CD8-positive, alpha-beta memory T cell (primary cell): Measurements from ENCODE around the gene EDDM13. TPM values are rescaled to one million over a fixed set of nuclear protein-coding genes. Genes with fewer than 3 reads are reported as not detected.
A peak's percentile ranks its signal among the peaks of the same experiment; 100 is the strongest.
"Not testable (repeated sequence)": the region's sequence is repeated elsewhere in the genome, so short reads cannot be mapped to it uniquely, and the experiment has no call there.

ENCODE experiments used
- CTCF ChIA-PET: fragments of 350-600 bp; sonication (Branson Sonifier 250); formaldehyde crosslinking; loops from one replicate; lab custom pipeline; 2021; ENCODE audit warnings: antibody characterized with exemption; lab: Charles Lee
- POLR2A ChIA-PET: fragments of 350-600 bp; sonication (Branson Sonifier 250); formaldehyde crosslinking; loops from one replicate; lab custom pipeline; 2021; ENCODE audit warnings: antibody characterized with exemption; lab: Charles Lee
- DNase-seq, 5 donors: peaks; one replicate each; pipeline versions ENCODE4 v3.0.0 to v3.0.0-alpha.2; 2020 to 2022; ENCODE audit warnings: mixed read lengths in 1 of 5
- H3K27ac ChIP-seq: one replicate; pipeline ENCODE4 v1.7.0; 2013; ENCODE audit warnings: low read depth, mild to moderate bottlenecking, low read length, moderate library complexity
- H3K27me3 ChIP-seq: 2 replicates; pipeline ENCODE4 v1.7.0; 2013; ENCODE audit warnings: low read length, mild to moderate bottlenecking; ENCODE audit not compliant: insufficient read depth, poor library complexity, severe bottlenecking
- H3K36me3 ChIP-seq: 2 replicates; pipeline ENCODE4 v1.7.0; 2013; ENCODE audit warnings: mild to moderate bottlenecking, low read length, moderate library complexity; ENCODE audit not compliant: insufficient read depth
- H3K4me1 ChIP-seq: 2 replicates; pipeline ENCODE4 v1.7.0; 2013; ENCODE audit warnings: mild to moderate bottlenecking, low read length, moderate library complexity; ENCODE audit not compliant: insufficient read depth
- H3K4me3 ChIP-seq: 2 replicates; pipeline ENCODE4 v1.7.0; 2013; ENCODE audit warnings: mild to moderate bottlenecking, low read length
- H3K9me3 ChIP-seq: 2 replicates; pipeline ENCODE4 v1.7.0; 2013; ENCODE audit warnings: mild to moderate bottlenecking, low read length
- H3K27ac Mint-ChIP-seq, 8 donors: one replicate each; pipeline ENCODE4 v1.8.0; 2020 to 2021; ENCODE audit warnings: mixed read lengths in 8 of 8, mild to moderate bottlenecking in 6 of 8, inconsistent platforms in 3 of 8, moderate library complexity in 3 of 8
- H3K27me3 Mint-ChIP-seq, 2 donors: one replicate each; pipeline ENCODE4 v1.8.0; 2020 to 2021; ENCODE audit warnings: mixed read lengths in 2 of 2, mild to moderate bottlenecking in 1 of 2, moderate library complexity in 1 of 2
- H3K36me3 Mint-ChIP-seq, 3 donors: one replicate each; pipeline ENCODE4 v1.8.0; 2020 to 2021; ENCODE audit warnings: mixed read lengths in 3 of 3, inconsistent platforms in 1 of 3, mild to moderate bottlenecking in 1 of 3
- H3K4me1 Mint-ChIP-seq, 3 donors: one replicate each; pipeline ENCODE4 v1.8.0; 2020 to 2021; ENCODE audit warnings: mixed read lengths in 3 of 3, inconsistent platforms in 1 of 3, mild to moderate bottlenecking in 1 of 3
- H3K4me3 Mint-ChIP-seq, 7 donors: one replicate each; pipeline ENCODE4 v1.8.0; 2020 to 2021; ENCODE audit warnings: mixed read lengths in 7 of 7, mild to moderate bottlenecking in 6 of 7, moderate library complexity in 4 of 7, inconsistent platforms in 2 of 7
- H3K9me3 Mint-ChIP-seq, 5 donors: one replicate each; pipeline ENCODE4 v1.8.0; 2020 to 2022; ENCODE audit warnings: mixed read lengths in 5 of 5, mild to moderate bottlenecking in 3 of 5, moderate library complexity in 2 of 5, inconsistent platforms in 1 of 5
- polyA plus RNA-seq: library from polyadenylated mRNA; unstranded; fragments of 300-500 nt; fragmentation: Illumina TruSeq; gene quantifications from one replicate; pipeline ENCODE4 v1.2.3, GENCODE V29; 2021
- total RNA-seq, 2 experiments: library from RNA; stranded (reverse); gene quantifications; one replicate each; pipeline ENCODE4 v1.2.3, GENCODE V29; 2021

EDDM13 gene
- total and polyA plus RNA-seq, 3 experiments from 2014 or later, result 0.59 to 1.8 (median 0.64) TPM

DNA sequence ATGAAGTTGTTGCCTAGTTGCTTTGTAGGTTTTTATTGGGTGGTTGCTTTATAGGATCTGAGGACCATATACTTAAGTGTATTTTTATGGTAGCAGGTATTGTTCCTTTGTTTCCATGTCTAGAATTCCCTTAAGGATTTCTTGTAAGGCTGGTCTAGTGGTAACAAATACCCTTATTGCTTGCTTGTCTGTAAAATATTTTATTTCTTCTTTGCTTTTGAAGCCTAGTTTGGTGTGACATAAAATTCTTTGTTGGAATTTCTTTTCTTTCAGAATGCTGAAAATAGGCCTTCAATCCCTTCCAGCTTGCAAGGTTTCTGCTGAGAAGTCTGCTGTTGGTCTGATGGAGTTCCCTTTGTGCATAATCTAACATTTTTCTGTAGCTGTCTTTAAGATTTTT is 60.1 kb downstream of the EDDM13 start:
- Histone ChIP-seq H3K36me3 (no peaks in the 10 kb centered on the region), H3K9me3 (no peaks in the 10 kb centered on the region), H3K27me3 (no peaks in the 10 kb centered on the region), H3K27ac (no peak overlapping the region), H3K4me1 (no peaks in the 10 kb centered on the region), H3K4me3 (no peak overlapping the region)
- Mint-ChIP-seq H3K4me1 (no peaks in the 10 kb centered on the region), H3K9me3 (peaks cover 0 to 8% (median 6%) of the 10 kb centered on the region in 5 donors), H3K4me3 (no peak overlapping the region), H3K27ac (no peak overlapping the region), H3K27me3 (peaks cover 3 to 14% of the 10 kb centered on the region in 2 donors), H3K36me3 (peaks cover 0 to 3% (median 0%) of the 10 kb centered on the region in 3 donors)
- POLR2A ChIA-PET, result no interaction called here
- CTCF ChIA-PET, result interaction anchor here (0.9 to 3.1 kb wide), 8 partner anchors 11 to 267 kb away, joined by 3 to 27 read pairs (median 4); partner anchors contain the start of gene ZSCAN5A
- no peak for DNase-seq

DNA sequence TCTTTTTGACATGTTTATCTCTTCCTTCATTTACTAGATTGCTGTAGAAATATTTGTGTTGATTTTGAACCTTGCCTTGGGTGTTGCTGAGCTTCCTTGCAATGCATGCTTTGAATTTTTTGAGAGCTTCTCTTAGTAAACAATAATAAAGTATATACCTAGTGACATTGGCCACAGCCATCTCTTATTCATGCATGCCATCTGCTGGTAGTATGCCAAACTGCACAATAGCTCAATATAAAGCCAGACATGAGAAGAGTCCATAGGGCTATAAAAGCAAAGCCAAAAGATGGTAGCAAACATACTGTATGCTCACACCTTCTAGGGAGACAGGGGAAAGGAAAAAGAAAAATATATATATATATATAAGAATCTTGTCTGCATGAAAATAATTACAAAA is 61.0 kb downstream of the EDDM13 start:
- Mint-ChIP-seq H3K36me3 (peaks cover 0 to 3% (median 0%) of the 10 kb centered on the region in 3 donors), H3K27me3 (peaks cover 3 to 14% of the 10 kb centered on the region in 2 donors), H3K27ac (no peak overlapping the region), H3K4me1 (no peaks in the 10 kb centered on the region), H3K9me3 (peaks cover 0 to 8% (median 6%) of the 10 kb centered on the region in 5 donors), H3K4me3 (no peak overlapping the region)
- H3K27ac ChIP-seq, result no peak overlapping the region
- CTCF ChIA-PET, result interaction anchor here (0.9 to 3.1 kb wide), 10 partner anchors 10 to 268 kb away, joined by 3 to 27 read pairs (median 4); partner anchors contain the start of gene ZSCAN5A
- no peak overlapping the region for H3K4me3 ChIP-seq
- peak in 3 of 5 donors; percentile 16 to 28 (median 21) for DNase-seq
- H3K36me3 ChIP-seq, result no peaks in the 10 kb centered on the region
- H3K9me3 ChIP-seq, result no peaks in the 10 kb centered on the region
- H3K27me3 ChIP-seq, result no peaks in the 10 kb centered on the region
- POLR2A ChIA-PET, result no interaction called here
- no peaks in the 10 kb centered on the region for H3K4me1 ChIP-seq

DNA sequence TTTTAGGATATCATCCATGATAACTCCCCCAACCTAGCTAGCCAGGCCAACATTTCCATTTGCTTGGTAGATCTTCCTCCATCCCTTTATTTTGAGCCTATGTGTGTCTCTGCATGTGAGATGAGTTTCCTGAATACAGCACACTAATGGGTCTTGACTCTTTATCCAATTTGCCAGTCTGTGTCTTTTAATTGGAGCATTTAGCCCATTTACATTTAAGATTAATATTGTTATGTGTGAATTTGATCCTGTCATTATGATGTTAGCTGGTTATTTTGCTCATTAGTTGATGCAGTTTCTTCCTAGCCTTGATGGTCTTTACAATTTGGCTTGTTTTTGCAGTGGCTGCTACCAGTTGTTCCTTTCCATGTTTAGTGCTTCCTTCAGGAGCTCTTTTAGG is 62.8 kb downstream of the EDDM13 start:
- DNase-seq, H3K36me3 ChIP-seq, POLR2A ChIA-PET, H3K36me3 Mint-ChIP-seq, H3K4me3 ChIP-seq, H3K4me1 ChIP-seq, H3K27ac ChIP-seq, H3K9me3 ChIP-seq, H3K27me3 ChIP-seq, CTCF ChIA-PET, H3K4me3 Mint-ChIP-seq, H3K27ac Mint-ChIP-seq, H3K4me1 Mint-ChIP-seq: not testable (repeated sequence)
- Mint-ChIP-seq H3K9me3 (peaks cover 0 to 11% (median 6%) of the 10 kb centered on the region in 5 donors), H3K27me3 (peaks cover 6 to 17% of the 10 kb centered on the region in 2 donors)

DNA sequence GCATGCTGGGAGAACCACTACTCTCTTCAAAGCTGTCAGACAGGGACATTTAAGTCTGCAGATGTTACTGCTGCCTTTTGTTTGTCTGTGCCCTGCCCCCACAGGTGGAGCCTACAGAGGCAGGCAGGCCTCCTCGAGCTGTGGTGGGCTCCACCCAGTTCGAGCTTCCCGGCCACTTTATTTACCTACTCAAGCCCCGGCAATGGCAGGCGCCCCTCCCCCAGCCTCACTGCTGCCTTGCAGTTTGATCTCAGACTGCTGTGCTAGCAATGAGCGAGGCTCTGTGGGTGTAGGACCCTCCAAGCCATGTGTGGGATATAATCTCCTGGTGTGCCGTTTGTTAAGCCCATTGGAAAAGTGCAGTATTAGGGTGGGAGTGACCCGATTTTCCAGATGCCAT is 64.5 kb downstream of the EDDM13 start:
- H3K36me3 Mint-ChIP-seq, H3K27me3 ChIP-seq, H3K27ac Mint-ChIP-seq, H3K4me3 ChIP-seq, H3K4me3 Mint-ChIP-seq, H3K4me1 ChIP-seq, H3K4me1 Mint-ChIP-seq, H3K9me3 ChIP-seq, CTCF ChIA-PET, POLR2A ChIA-PET, H3K27ac ChIP-seq, H3K36me3 ChIP-seq, DNase-seq: not testable (repeated sequence)
- H3K27me3 Mint-ChIP-seq, result peaks cover 3 to 28% of the 10 kb centered on the region in 2 donors
- H3K9me3 Mint-ChIP-seq, result peaks cover 0 to 17% (median 9%) of the 10 kb centered on the region in 5 donors

DNA sequence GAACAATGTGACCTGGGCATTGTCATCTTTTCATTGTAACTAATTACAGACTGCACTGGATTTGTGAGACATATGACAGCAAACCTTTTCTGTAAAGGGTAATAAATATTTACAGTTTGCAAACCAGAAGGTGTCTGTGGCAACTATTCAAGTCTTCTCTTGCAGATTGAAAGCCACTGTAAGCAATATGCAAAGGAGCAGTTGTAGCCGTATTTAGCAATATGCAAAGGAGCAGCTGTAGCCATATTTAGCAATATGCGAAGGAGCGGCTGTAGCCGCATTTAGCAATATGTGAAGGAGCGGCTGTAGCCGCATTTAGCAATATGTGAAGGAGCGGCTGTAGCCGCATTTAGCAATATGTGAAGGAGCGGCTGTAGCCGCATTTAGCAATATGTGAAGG is 66.5 kb downstream of the EDDM13 start:
- POLR2A ChIA-PET, H3K27me3 ChIP-seq, H3K4me1 Mint-ChIP-seq, CTCF ChIA-PET, H3K4me3 ChIP-seq, H3K27ac Mint-ChIP-seq, H3K36me3 ChIP-seq, H3K9me3 ChIP-seq, H3K27ac ChIP-seq, H3K4me3 Mint-ChIP-seq, H3K4me1 ChIP-seq, DNase-seq: not testable (repeated sequence)
- Mint-ChIP-seq H3K27me3 (peaks cover 11 to 31% of the 10 kb centered on the region in 2 donors), H3K9me3 (peaks cover 0 to 19% (median 7%) of the 10 kb centered on the region in 5 donors), H3K36me3 (peaks cover 0 to 12% (median 1%) of the 10 kb centered on the region in 3 donors)

DNA sequence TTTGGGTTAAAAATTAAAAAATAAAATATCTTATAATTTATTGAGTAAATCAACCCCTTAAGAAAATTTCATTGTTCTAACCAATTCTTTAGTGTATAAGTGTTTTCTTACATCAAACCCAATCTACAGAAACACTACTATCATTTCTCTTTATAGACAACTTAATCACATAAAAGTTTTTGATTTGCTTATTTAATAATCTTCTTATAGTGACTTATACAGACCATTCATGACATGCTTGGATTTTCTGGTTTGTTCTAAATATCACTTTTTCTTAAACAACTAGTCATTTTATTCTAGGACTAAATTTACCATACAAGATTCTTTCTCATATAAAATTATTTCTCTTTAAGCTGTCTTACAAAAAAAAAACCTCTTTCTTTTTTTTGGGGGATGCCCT is 69.4 kb downstream of the EDDM13 start:
- peaks cover 0 to 19% (median 7%) of the 10 kb centered on the region in 5 donors for H3K9me3 Mint-ChIP-seq
- H3K4me1 ChIP-seq, result no peaks in the 10 kb centered on the region
- no peak for DNase-seq
- H3K27ac Mint-ChIP-seq, result no peak overlapping the region
- no peak overlapping the region for H3K4me3 ChIP-seq
- no peak overlapping the region for H3K27ac ChIP-seq
- peaks cover 0 to 12% (median 1%) of the 10 kb centered on the region in 3 donors for H3K36me3 Mint-ChIP-seq
- no peak overlapping the region for H3K4me3 Mint-ChIP-seq
- no peaks in the 10 kb centered on the region for H3K4me1 Mint-ChIP-seq
- ChIA-PET POLR2A (no interaction called here), CTCF (interaction anchor here (1.1 kb wide), 1 partner anchor 11 kb away, joined by 3 read pairs; no protein-coding TSS in a partner anchor)
- peaks cover 4% of the 10 kb centered on the region for H3K27me3 ChIP-seq
- H3K9me3 ChIP-seq, result no peaks in the 10 kb centered on the region
- peaks cover 16 to 32% of the 10 kb centered on the region in 2 donors for H3K27me3 Mint-ChIP-seq
- H3K36me3 ChIP-seq, result no peaks in the 10 kb centered on the region

DNA sequence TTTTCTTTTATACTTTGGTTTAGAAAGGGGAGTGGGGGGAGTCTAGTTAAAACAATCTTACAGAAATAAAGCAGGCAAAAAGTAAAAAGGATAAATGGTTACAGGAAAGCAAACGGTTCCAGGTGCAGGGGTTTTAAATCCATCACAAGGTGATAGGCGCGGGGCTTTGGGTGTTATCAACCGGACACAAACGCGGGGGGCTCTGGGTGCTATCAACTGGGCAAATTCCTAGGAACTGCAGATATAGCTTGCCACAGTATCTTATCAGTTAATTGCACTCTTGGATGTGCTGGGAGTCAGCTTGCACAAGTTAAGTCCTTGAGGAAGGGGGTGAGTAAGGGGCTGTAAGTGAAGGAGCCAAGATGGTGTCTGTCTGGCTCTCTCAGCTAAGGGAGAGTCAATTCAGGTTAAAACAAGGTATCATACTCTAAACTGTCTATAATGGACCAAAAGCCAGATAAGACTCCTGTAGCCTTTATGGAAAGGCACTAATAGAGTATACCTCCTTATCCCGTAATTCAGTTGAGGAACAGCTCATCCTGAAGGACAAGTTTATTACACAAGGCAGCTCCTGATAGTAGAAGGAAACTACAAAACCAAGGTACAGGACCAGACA is 74.7 kb downstream of the EDDM13 start:
- peaks cover 15 to 22% of the 10 kb centered on the region in 2 donors for H3K27me3 Mint-ChIP-seq
- Histone ChIP-seq H3K9me3 (no peaks in the 10 kb centered on the region), H3K27me3 (no peaks in the 10 kb centered on the region), H3K36me3 (no peaks in the 10 kb centered on the region), H3K4me3 (no peak overlapping the region), H3K4me1 (no peaks in the 10 kb centered on the region), H3K27ac (no peak overlapping the region)
- DNase-seq, result no peak
- H3K4me1 Mint-ChIP-seq, result peaks cover 1 to 6% (median 4%) of the 10 kb centered on the region in 3 donors
- peaks cover 0 to 7% (median 3%) of the 10 kb centered on the region in 5 donors for H3K9me3 Mint-ChIP-seq
- H3K27ac Mint-ChIP-seq, result no peak overlapping the region
- no peak overlapping the region for H3K4me3 Mint-ChIP-seq
- CTCF ChIA-PET, result interaction anchor here (1.1 kb wide), 1 partner anchor 94 kb away, joined by 3 read pairs; no protein-coding TSS in a partner anchor
- H3K36me3 Mint-ChIP-seq, result peaks cover 0 to 7% (median 0%) of the 10 kb centered on the region in 3 donors
- POLR2A ChIA-PET, result no interaction called here

DNA sequence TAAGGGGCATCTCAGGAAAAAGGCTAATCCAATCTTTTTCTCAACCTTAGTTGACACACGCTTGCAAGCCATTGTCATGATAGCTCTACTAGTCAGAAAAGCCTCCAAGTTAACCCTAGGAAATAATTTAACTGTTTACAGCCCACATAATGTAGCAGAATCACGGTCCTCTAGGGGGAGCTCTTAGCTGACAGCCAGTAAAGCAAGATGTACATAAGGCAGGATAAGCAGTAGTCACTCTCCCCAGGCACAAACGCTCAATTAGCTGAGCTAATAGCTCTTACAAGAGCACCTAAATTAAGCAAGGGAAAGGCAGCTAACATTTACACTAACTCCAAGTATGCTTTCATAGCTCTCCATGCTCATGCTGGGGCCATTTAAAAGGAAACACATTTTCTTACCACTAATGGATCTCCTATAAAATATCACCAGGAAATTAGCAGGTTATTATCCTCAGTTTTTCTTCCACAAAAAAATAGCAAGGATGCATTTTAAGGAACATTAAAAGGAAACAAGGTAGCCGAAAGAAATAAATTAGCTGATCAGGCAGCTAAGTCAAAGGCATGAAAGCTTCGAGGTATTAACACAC is 75.8 kb downstream of the EDDM13 start:
- no peak overlapping the region for H3K27ac Mint-ChIP-seq
- DNase-seq, result no peak

More for the DNA sequence above, 75.8 kb downstream of the EDDM13 start:
- no peak overlapping the region for H3K4me3 Mint-ChIP-seq
- no peaks in the 10 kb centered on the region for H3K9me3 Mint-ChIP-seq
- Histone ChIP-seq H3K9me3 (no peaks in the 10 kb centered on the region), H3K4me1 (no peaks in the 10 kb centered on the region), H3K36me3 (no peaks in the 10 kb centered on the region), H3K4me3 (no peak overlapping the region), H3K27ac (no peak overlapping the region), H3K27me3 (no peaks in the 10 kb centered on the region)
- ChIA-PET POLR2A (no interaction called here), CTCF (interaction anchor here (1.0 kb wide), 1 partner anchor 282 kb away, joined by 4 read pairs; no protein-coding TSS in a partner anchor)
- peaks cover 4 to 16% of the 10 kb centered on the region in 2 donors for H3K27me3 Mint-ChIP-seq
- no peaks in the 10 kb centered on the region for H3K36me3 Mint-ChIP-seq
- H3K4me1 Mint-ChIP-seq, result peaks cover 1 to 6% (median 4%) of the 10 kb centered on the region in 3 donors
